H1 (cell line): ENCODE data around the gene PCNX1.

Source experiments
- CHD1 ChIP-seq: IDR thresholded peaks from 2 replicates; pipeline ENCODE4 v1.6.1; 2012; ENCODE audit warnings: low read depth, low read length, improper control_type of control experiment
- CHD2 ChIP-seq: IDR thresholded peaks from 2 replicates; pipeline ENCODE4 v1.6.1; 2012; ENCODE audit warnings: low read length, improper control_type of control experiment
- EZH2 ChIP-seq: fragments of 200-600 bp; sonication (generic); IDR thresholded peaks from 2 replicates; pipeline ENCODE4 v1.7.1; 2012; ENCODE audit warnings: low read depth, mild to moderate bottlenecking, moderate library complexity, low read length, inconsistent platforms; ENCODE audit not compliant: severe bottlenecking
- FOSL1 ChIP-seq: IDR thresholded peaks from 2 replicates; pipeline ENCODE4 v1.6.1; 2011; ENCODE audit warnings: mild to moderate bottlenecking, low read depth, low read length, moderate library complexity; ENCODE audit not compliant: insufficient read depth
- MAFK ChIP-seq: IDR thresholded peaks from 2 replicates; pipeline ENCODE4 v1.6.1; 2012; ENCODE audit warnings: low read depth, mild to moderate bottlenecking, improper control_type of control experiment, low read length
- POLR2A ChIP-seq, 2 experiments: IDR thresholded peaks; 1 replicate in 1 of 2; 2 replicates in 1 of 2; pipeline ENCODE4 v1.6.1; 2011; ENCODE audit warnings: low read depth in 2 of 2, low read length in 2 of 2, mild to moderate bottlenecking in 2 of 2; ENCODE audit errors: control extremely low read depth in 1 of 2
- POLR2AphosphoS5 ChIP-seq: IDR thresholded peaks from 2 replicates; pipeline ENCODE4 v1.6.1; 2011; ENCODE audit warnings: low read depth, low read length
- RXRA ChIP-seq: IDR thresholded peaks from 2 replicates; pipeline ENCODE4 v1.6.1; 2011; ENCODE audit warnings: low read depth, mild to moderate bottlenecking, low read length, moderate library complexity; ENCODE audit not compliant: insufficient read depth
- SRF ChIP-seq: IDR thresholded peaks from 2 replicates; pipeline ENCODE4 v1.6.1; 2011; ENCODE audit warnings: mild to moderate bottlenecking, low read depth, low read length, moderate library complexity
- TF ChIP-seq, protein P1 (sequence below), 3 experiments: IDR thresholded peaks; 1 replicate in 2 of 3; 2 replicates in 1 of 3; pipeline versions ENCODE4 v1.5.1 to v1.6.1; 2011; ENCODE audit warnings: low read length in 3 of 3, mild to moderate bottlenecking in 3 of 3, inconsistent platforms in 2 of 3, low read depth in 1 of 3, moderate library complexity in 1 of 3; ENCODE audit not compliant: insufficient read depth in 1 of 3; ENCODE audit errors: control extremely low read depth in 1 of 3
- TF ChIP-seq, protein P2 (sequence below): fragments of 300-600 bp; sonication (generic); IDR thresholded peaks from 2 replicates; pipeline ENCODE4 v1.7.1; 2012; ENCODE audit warnings: low read length, moderate library complexity, mild to moderate bottlenecking, inconsistent platforms; ENCODE audit not compliant: insufficient replicate concordance

DNA sequence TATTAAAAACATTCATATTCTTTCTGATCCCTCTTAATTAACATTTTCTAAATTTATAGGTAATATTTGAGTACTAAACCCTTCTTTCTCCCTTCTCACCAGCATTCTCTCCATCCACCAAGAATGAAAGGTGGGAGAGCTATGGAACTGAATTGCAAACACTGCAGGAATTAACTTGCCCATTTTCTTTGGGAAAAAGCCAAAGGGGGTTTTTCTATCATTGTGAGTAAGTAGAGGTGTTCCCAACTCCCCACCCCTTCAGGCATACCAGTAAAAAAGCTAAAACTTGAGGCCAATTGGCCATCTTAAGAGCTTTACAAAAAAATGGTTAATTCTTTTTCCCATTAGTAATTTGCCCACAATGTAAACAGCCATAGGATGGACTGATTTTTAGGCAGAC is 23.7 kb downstream of the PCNX1 start:
- TF ChIP-seq MAFK (no peak), RXRA (no peak), EZH2 (no peak), POLR2A (IDR thresholded peaks at IDR 0.05; ENCODE audit: control extremely low read depth in 1 of 2, low read depth in 2 of 2, low read length in 2 of 2) (no peak), POLR2AphosphoS5 (no peak), CHD2 (no peak), SRF (no peak), CHD1 (no peak), FOSL1 (no peak)
- TF ChIP-seq, protein P1, sequence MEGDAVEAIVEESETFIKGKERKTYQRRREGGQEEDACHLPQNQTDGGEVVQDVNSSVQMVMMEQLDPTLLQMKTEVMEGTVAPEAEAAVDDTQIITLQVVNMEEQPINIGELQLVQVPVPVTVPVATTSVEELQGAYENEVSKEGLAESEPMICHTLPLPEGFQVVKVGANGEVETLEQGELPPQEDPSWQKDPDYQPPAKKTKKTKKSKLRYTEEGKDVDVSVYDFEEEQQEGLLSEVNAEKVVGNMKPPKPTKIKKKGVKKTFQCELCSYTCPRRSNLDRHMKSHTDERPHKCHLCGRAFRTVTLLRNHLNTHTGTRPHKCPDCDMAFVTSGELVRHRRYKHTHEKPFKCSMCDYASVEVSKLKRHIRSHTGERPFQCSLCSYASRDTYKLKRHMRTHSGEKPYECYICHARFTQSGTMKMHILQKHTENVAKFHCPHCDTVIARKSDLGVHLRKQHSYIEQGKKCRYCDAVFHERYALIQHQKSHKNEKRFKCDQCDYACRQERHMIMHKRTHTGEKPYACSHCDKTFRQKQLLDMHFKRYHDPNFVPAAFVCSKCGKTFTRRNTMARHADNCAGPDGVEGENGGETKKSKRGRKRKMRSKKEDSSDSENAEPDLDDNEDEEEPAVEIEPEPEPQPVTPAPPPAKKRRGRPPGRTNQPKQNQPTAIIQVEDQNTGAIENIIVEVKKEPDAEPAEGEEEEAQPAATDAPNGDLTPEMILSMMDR (IDR thresholded peaks at IDR 0.05; ENCODE audit: control extremely low read depth in 1 of 3, insufficient read depth in 1 of 3, low read depth in 1 of 3, low read length in 3 of 3) = no peak
- TF ChIP-seq, protein P2, sequence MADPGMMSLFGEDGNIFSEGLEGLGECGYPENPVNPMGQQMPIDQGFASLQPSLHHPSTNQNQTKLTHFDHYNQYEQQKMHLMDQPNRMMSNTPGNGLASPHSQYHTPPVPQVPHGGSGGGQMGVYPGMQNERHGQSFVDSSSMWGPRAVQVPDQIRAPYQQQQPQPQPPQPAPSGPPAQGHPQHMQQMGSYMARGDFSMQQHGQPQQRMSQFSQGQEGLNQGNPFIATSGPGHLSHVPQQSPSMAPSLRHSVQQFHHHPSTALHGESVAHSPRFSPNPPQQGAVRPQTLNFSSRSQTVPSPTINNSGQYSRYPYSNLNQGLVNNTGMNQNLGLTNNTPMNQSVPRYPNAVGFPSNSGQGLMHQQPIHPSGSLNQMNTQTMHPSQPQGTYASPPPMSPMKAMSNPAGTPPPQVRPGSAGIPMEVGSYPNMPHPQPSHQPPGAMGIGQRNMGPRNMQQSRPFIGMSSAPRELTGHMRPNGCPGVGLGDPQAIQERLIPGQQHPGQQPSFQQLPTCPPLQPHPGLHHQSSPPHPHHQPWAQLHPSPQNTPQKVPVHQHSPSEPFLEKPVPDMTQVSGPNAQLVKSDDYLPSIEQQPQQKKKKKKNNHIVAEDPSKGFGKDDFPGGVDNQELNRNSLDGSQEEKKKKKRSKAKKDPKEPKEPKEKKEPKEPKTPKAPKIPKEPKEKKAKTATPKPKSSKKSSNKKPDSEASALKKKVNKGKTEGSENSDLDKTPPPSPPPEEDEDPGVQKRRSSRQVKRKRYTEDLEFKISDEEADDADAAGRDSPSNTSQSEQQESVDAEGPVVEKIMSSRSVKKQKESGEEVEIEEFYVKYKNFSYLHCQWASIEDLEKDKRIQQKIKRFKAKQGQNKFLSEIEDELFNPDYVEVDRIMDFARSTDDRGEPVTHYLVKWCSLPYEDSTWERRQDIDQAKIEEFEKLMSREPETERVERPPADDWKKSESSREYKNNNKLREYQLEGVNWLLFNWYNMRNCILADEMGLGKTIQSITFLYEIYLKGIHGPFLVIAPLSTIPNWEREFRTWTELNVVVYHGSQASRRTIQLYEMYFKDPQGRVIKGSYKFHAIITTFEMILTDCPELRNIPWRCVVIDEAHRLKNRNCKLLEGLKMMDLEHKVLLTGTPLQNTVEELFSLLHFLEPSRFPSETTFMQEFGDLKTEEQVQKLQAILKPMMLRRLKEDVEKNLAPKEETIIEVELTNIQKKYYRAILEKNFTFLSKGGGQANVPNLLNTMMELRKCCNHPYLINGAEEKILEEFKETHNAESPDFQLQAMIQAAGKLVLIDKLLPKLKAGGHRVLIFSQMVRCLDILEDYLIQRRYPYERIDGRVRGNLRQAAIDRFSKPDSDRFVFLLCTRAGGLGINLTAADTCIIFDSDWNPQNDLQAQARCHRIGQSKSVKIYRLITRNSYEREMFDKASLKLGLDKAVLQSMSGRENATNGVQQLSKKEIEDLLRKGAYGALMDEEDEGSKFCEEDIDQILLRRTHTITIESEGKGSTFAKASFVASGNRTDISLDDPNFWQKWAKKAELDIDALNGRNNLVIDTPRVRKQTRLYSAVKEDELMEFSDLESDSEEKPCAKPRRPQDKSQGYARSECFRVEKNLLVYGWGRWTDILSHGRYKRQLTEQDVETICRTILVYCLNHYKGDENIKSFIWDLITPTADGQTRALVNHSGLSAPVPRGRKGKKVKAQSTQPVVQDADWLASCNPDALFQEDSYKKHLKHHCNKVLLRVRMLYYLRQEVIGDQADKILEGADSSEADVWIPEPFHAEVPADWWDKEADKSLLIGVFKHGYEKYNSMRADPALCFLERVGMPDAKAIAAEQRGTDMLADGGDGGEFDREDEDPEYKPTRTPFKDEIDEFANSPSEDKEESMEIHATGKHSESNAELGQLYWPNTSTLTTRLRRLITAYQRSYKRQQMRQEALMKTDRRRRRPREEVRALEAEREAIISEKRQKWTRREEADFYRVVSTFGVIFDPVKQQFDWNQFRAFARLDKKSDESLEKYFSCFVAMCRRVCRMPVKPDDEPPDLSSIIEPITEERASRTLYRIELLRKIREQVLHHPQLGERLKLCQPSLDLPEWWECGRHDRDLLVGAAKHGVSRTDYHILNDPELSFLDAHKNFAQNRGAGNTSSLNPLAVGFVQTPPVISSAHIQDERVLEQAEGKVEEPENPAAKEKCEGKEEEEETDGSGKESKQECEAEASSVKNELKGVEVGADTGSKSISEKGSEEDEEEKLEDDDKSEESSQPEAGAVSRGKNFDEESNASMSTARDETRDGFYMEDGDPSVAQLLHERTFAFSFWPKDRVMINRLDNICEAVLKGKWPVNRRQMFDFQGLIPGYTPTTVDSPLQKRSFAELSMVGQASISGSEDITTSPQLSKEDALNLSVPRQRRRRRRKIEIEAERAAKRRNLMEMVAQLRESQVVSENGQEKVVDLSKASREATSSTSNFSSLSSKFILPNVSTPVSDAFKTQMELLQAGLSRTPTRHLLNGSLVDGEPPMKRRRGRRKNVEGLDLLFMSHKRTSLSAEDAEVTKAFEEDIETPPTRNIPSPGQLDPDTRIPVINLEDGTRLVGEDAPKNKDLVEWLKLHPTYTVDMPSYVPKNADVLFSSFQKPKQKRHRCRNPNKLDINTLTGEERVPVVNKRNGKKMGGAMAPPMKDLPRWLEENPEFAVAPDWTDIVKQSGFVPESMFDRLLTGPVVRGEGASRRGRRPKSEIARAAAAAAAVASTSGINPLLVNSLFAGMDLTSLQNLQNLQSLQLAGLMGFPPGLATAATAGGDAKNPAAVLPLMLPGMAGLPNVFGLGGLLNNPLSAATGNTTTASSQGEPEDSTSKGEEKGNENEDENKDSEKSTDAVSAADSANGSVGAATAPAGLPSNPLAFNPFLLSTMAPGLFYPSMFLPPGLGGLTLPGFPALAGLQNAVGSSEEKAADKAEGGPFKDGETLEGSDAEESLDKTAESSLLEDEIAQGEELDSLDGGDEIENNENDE = no peak
